GM13976 (cell line): Measurements from ENCODE around the gene TBC1D4.

Experiments used
- DNase-seq: peaks from one replicate; pipeline ENCODE4 v3.0.0; 2012; ENCODE audit warnings: low spot score
- in situ Hi-C: fragments of 300-500 bp; cut with MboI; formaldehyde crosslinking; loops from one replicate; pipeline ENCODE4 v1.12.0; 2022; ENCODE audit warnings: low sequenced_read_pairs, mixed read lengths, inconsistent platforms; ENCODE audit not compliant: unreplicated experiment
- TF ChIP-seq, protein P1 (sequence below): IDR thresholded peaks from 2 replicates; pipeline ENCODE4 v1.5.1; 2012; ENCODE audit warnings: borderline replicate concordance, mild to moderate bottlenecking; ENCODE audit not compliant: insufficient read depth; ENCODE audit errors: extremely low read depth, missing control alignments, control extremely low read depth

Gene TBC1D4

DNA sequence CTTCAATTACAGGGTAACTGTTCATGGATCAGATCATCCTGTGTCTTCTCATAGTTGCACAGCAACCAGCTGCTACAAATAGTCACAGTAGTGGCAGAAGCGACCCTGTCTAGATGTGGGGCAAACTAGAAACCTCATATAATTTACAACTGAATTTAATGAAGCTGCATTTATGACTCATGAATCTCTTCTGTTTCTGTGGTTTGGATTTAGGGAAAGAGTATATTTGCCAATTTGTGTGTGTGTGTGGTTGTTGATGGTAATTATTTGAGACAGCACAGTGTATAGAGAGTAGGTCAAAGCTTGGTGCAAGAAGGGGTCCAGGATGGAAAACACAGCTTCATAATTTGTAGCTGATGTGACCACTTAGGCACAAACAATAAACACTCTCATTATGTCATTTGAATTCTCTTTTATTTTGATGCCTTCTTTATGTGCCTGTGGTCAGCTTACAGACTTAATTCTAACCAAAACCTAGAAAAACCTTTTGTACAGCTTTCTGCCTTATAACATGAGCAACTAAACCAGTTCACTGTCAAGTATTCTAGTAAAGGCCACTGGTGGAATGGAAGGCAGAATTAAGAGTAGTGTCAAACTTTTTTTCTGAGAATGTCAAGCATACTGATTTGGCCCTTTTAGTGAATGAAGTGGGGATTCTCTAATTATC, 218.1 kb downstream of the TBC1D4 start:
- in situ Hi-C loops, result no loop called here
- TF ChIP-seq, protein P1, sequence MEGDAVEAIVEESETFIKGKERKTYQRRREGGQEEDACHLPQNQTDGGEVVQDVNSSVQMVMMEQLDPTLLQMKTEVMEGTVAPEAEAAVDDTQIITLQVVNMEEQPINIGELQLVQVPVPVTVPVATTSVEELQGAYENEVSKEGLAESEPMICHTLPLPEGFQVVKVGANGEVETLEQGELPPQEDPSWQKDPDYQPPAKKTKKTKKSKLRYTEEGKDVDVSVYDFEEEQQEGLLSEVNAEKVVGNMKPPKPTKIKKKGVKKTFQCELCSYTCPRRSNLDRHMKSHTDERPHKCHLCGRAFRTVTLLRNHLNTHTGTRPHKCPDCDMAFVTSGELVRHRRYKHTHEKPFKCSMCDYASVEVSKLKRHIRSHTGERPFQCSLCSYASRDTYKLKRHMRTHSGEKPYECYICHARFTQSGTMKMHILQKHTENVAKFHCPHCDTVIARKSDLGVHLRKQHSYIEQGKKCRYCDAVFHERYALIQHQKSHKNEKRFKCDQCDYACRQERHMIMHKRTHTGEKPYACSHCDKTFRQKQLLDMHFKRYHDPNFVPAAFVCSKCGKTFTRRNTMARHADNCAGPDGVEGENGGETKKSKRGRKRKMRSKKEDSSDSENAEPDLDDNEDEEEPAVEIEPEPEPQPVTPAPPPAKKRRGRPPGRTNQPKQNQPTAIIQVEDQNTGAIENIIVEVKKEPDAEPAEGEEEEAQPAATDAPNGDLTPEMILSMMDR, result no peak
- DNase-seq, result no peak

DNA sequence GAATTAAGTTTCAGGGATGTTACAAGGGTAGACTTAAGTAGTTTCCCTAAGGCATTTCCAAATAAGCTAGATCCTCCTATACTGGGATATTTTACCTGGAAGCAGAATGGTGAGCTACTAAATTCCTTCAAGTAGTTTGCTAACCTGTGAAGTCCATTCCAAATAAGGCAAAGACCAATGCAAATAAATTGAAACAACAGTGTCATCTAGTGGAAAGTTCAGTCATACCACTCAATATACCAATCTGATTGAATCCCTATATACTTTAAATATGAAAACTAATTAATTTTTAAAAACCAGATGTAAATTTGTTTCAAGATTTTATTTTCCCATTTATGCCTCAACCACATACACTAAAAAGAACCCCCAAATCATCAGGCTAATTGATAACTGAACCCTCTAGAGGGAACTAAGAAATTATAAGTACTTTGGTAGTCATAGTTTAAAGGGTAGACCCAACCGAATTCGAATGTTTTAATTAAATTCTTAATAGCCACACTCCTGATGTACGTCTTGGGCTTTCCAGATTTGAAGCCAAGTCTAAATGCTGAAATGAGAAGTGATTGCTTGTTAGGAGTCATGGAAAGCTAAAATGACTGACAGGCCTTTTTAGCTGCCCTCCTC, 223.7 kb downstream of the TBC1D4 start:
- no peak for DNase-seq
- in situ Hi-C loops, result no loop called here
- TF ChIP-seq, protein P1, result no peak

DNA sequence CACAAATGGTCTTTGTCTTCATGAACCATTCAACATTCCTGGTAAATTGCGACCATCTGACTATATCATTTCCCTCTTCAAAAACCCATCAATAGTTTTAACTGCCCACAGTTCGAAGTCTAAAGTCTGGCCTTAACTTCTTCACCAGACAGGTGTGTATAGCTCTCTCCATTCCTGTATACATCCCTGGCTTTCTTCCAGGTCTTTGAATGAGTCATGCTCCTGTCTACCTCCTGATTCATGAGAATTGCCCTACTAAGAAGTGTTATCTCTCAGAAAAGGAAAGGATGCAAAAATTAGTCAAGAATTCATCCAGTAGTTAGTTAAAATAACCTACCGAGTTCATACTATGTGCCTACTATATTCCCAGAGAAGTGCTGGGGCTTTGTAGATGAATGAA, 225.0 kb downstream of the TBC1D4 start:
- TF ChIP-seq, protein P1, result no peak
- DNase-seq, result no peak
- in situ Hi-C loops, result no loop called here

DNA sequence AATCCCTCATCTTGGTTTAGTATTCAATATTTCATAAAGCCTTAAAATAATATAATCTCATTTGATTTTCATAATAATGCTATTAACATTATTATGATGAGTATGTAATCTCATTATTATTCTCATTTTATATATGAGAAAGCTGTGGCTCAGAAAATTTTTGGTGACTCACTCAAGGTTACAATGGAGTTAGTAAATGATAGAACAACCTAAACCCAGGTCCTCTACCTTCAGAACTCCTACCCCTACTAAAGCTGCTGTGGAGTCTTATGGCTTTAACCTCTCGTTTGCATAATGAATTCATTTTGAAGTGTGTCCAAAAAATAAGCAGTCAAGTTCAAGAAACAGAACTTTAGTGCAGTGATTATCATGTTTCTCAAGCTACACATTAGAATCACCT, 226.3 kb downstream of the TBC1D4 start:
- no peak for DNase-seq
- in situ Hi-C loops, result no loop called here

DNA sequence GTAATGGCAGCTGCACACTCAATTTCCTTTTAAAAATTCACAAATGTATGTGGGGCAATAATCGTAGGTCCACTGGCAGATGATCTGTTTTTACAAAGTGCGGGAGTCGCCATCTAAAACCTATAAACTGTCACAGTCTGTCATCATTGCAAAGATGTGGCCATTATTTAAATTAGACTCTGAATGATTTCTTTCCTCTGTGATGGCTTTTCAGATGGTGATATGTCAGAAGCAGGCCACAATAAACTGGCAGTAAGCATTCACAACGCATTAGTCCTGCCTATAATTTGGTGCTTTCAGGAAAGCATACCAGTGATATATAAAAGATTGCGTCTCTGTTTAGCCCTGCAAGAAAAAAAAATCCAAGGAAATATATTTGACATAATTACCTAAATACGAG, 226.8 kb downstream of the TBC1D4 start:
- TF ChIP-seq, protein P1, result no peak
- no peak for DNase-seq
- in situ Hi-C loops, result no loop called here

More for the DNA sequence above, 226.3 kb downstream of the TBC1D4 start:
- TF ChIP-seq, protein P1, result no peak

DNA sequence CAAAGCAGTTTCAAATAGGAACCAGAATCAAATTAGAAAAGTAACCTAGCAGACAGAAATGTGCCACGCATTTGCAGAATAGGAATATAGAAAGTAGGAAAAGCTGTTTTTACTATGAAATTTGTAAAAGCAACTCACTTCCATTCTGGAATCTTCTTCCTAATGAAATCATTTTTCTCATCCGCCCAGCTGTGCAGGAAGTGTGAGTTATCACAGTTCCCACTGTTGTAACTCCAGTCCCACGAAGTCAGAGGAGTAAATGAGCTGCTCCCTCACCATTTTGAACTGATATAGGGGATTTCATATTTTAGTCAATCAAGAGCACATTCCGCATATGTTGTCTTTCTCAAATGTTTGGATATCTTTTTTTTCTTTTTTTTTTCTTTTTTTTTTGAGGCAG, 230.8 kb downstream of the TBC1D4 start:
- TF ChIP-seq, protein P1, result no peak
- in situ Hi-C loops, result no loop called here
- DNase-seq, result no peak
